Liver (tissue), 3 donors: ENCODE data around the gene DHRS12.

Experiments
- EGR1 ChIP-seq, 2 donors: IDR thresholded peaks; 2 replicates each; pipeline ENCODE4 v1.6.1; 2016 to 2018; ENCODE audit warnings: antibody characterized with exemption in 2 of 2, low read depth in 2 of 2
- RXRA ChIP-seq, 2 donors: IDR thresholded peaks; 2 replicates each; pipeline ENCODE4 v1.6.1; 2017 to 2018; ENCODE audit warnings: antibody characterized with exemption in 2 of 2, mild to moderate bottlenecking in 1 of 2
- TAF1 ChIP-seq: conservative IDR thresholded peaks from 2 replicates; pipeline ENCODE4 v1.6.1; 2016; ENCODE audit warnings: antibody characterized with exemption, mild to moderate bottlenecking
- TF ChIP-seq, protein P1 (sequence below): fragments of 150-350 bp; IDR thresholded peaks from 2 replicates; pipeline ENCODE4 v1.5.1; 2017; ENCODE audit warnings: improper control_type of control experiment, low read depth, low read length; ENCODE audit not compliant: missing input control
- TF ChIP-seq, protein P2 (sequence below): IDR thresholded peaks from 2 replicates; pipeline ENCODE4 v1.6.1; 2016; ENCODE audit warnings: antibody characterized with exemption, mild to moderate bottlenecking
- donor health status: healthy.
- donor health status: healthy.

- TF ChIP-seq, protein P1, sequence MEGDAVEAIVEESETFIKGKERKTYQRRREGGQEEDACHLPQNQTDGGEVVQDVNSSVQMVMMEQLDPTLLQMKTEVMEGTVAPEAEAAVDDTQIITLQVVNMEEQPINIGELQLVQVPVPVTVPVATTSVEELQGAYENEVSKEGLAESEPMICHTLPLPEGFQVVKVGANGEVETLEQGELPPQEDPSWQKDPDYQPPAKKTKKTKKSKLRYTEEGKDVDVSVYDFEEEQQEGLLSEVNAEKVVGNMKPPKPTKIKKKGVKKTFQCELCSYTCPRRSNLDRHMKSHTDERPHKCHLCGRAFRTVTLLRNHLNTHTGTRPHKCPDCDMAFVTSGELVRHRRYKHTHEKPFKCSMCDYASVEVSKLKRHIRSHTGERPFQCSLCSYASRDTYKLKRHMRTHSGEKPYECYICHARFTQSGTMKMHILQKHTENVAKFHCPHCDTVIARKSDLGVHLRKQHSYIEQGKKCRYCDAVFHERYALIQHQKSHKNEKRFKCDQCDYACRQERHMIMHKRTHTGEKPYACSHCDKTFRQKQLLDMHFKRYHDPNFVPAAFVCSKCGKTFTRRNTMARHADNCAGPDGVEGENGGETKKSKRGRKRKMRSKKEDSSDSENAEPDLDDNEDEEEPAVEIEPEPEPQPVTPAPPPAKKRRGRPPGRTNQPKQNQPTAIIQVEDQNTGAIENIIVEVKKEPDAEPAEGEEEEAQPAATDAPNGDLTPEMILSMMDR, result no peak
- TF ChIP-seq, protein P2, sequence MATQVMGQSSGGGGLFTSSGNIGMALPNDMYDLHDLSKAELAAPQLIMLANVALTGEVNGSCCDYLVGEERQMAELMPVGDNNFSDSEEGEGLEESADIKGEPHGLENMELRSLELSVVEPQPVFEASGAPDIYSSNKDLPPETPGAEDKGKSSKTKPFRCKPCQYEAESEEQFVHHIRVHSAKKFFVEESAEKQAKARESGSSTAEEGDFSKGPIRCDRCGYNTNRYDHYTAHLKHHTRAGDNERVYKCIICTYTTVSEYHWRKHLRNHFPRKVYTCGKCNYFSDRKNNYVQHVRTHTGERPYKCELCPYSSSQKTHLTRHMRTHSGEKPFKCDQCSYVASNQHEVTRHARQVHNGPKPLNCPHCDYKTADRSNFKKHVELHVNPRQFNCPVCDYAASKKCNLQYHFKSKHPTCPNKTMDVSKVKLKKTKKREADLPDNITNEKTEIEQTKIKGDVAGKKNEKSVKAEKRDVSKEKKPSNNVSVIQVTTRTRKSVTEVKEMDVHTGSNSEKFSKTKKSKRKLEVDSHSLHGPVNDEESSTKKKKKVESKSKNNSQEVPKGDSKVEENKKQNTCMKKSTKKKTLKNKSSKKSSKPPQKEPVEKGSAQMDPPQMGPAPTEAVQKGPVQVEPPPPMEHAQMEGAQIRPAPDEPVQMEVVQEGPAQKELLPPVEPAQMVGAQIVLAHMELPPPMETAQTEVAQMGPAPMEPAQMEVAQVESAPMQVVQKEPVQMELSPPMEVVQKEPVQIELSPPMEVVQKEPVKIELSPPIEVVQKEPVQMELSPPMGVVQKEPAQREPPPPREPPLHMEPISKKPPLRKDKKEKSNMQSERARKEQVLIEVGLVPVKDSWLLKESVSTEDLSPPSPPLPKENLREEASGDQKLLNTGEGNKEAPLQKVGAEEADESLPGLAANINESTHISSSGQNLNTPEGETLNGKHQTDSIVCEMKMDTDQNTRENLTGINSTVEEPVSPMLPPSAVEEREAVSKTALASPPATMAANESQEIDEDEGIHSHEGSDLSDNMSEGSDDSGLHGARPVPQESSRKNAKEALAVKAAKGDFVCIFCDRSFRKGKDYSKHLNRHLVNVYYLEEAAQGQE, result no peak
- TF ChIP-seq RXRA (IDR thresholded peaks at IDR 0.05), result no peak
- no peak for TF ChIP-seq TAF1
- no peak for TF ChIP-seq EGR1 (IDR thresholded peaks at IDR 0.05; ENCODE audit: low read depth in 2 of 2)
These were observed 34.4 kb downstream of the DHRS12 start for GRCh38 chr13:51769455-51770127.
